Measurements from ENCODE around the gene RPP25. TPM values are rescaled to one million over a fixed set of nuclear protein-coding genes. Genes with fewer than 3 reads are reported as not detected.
A peak's percentile ranks its signal among the peaks of the same experiment; 100 is the strongest.

Gene RPP25
- total and polyA plus RNA-seq, 2 donors (not counting 1 experiment from before 2014, with no cell fraction given), result 0.92 to 3.1 TPM

GRCh38 chr15:74958320-74958907 is 1.8 kb upstream of the RPP25 start:
- ChIA-PET POLR2A (no interaction called here), CTCF (interaction anchor here (0.6 to 2.6 kb wide), 5 partner anchors 8 to 324 kb away, joined by 3 to 8 read pairs (median 3); partner anchors contain the start of gene PPCDC)
- Mint-ChIP-seq H3K27ac (no peak overlapping the region), H3K9me3 (ENCODE audit: insufficient read depth) (no peaks in the 10 kb centered on the region), H3K27me3 (peaks cover 56% of the 10 kb centered on the region), H3K4me1 (peaks cover 30% of the 10 kb centered on the region), H3K4me3 (peak overlapping the region; percentile 66)
- H3K4me1 ChIP-seq (ENCODE audit: control insufficient read depth in 2 of 2, insufficient read depth in 2 of 2, low read length in 2 of 2), result peaks cover 38 to 40% of the 10 kb centered on the region in 2 donors
- no peaks in the 10 kb centered on the region for H3K36me3 ChIP-seq (replicated peaks in 1 of 2; ENCODE audit: control extremely low read depth in 1 of 2, control insufficient read depth in 1 of 2, extremely low read depth in 1 of 2, insufficient read depth in 2 of 2, low read length in 1 of 2)
- no peaks in the 10 kb centered on the region for H3K79me2 ChIP-seq (ENCODE audit: control insufficient read depth, insufficient read depth, low read length)
- TF ChIP-seq EZH2 (IDR thresholded peaks at IDR 0.05; ENCODE audit: borderline replicate concordance, insufficient read depth, low read depth, low read length, poor library complexity, severe bottlenecking) (peak; percentile 55), CTCF (IDR thresholded peaks at IDR 0.05) (no peak)
- H4K20me1 ChIP-seq (ENCODE audit: control insufficient read depth, insufficient read depth, low read length, poor library complexity, severe bottlenecking), result peaks cover 20% of the 10 kb centered on the region
- DNase-seq (peak; percentile 50), ATAC-seq (ENCODE audit: low read depth) (no peak)
- H3K27me3 ChIP-seq (replicated peaks in 1 of 4; ENCODE audit: control extremely low read depth in 1 of 4, control insufficient read depth in 3 of 4, insufficient read depth in 4 of 4, low read length in 3 of 4), result peaks cover 0 to 62% (median 39%) of the 10 kb centered on the region in 4 experiments
- H3K27ac ChIP-seq (ENCODE audit: low read length in 2 of 2), result no peak overlapping the region
- H3K4me3 ChIP-seq (ENCODE audit: control extremely low read depth in 1 of 5, extremely low read depth in 1 of 5, insufficient read depth in 1 of 5, low read depth in 2 of 5, low read length in 4 of 5), result no peak overlapping the region
- no peak overlapping the region for H2AFZ ChIP-seq (ENCODE audit: insufficient read depth, low read depth, low read length, poor library complexity, severe bottlenecking)
- intact Hi-C loops (cut with micrococcal nuclease), result loop anchor here (5.0 kb wide), 1 partner anchor 586 kb away; no protein-coding TSS in a partner anchor
- WGBS (ENCODE audit: insufficient coverage), result 3% methylated on average over 22 of the region's 28 CpGs
- no peak overlapping the region for H3K9ac ChIP-seq (ENCODE audit: low read length)
- H3K4me2 ChIP-seq (replicated peaks; ENCODE audit: low read depth, low read length, poor library complexity, severe bottlenecking), result peak overlapping the region; percentile 60
- peaks cover 0 to 26% (median 0%) of the 10 kb centered on the region in 3 donors for H3K9me3 ChIP-seq (ENCODE audit: control extremely low read depth in 1 of 3, control insufficient read depth in 2 of 3, insufficient read depth in 1 of 3, low read length in 2 of 3)

- CTCF ChIA-PET, result interaction anchor here (0.9 to 2.6 kb wide), 6 partner anchors 30 to 326 kb away, joined by 3 to 11 read pairs (median 6); partner anchors contain the start of genes C15orf39 and PPCDC
- Histone ChIP-seq H3K79me2 (ENCODE audit: control insufficient read depth, insufficient read depth, low read length) (no peaks in the 10 kb centered on the region), H3K27me3 (replicated peaks in 1 of 4; ENCODE audit: control extremely low read depth in 1 of 4, control insufficient read depth in 3 of 4, insufficient read depth in 4 of 4, low read length in 3 of 4) (peaks cover 0 to 62% (median 38%) of the 10 kb centered on the region in 4 experiments), H3K9me3 (ENCODE audit: control extremely low read depth in 1 of 3, control insufficient read depth in 2 of 3, insufficient read depth in 1 of 3, low read length in 2 of 3) (peaks cover 0 to 26% (median 0%) of the 10 kb centered on the region in 3 donors), H3K4me1 (ENCODE audit: control insufficient read depth in 2 of 2, insufficient read depth in 2 of 2, low read length in 2 of 2) (peaks cover 38 to 40% of the 10 kb centered on the region in 2 donors), H2AFZ (ENCODE audit: insufficient read depth, low read depth, low read length, poor library complexity, severe bottlenecking) (peak overlapping the region; percentile 87), H3K4me3 (ENCODE audit: control extremely low read depth in 1 of 5, extremely low read depth in 1 of 5, insufficient read depth in 1 of 5, low read depth in 2 of 5, low read length in 4 of 5) (peak overlapping the region in 4 of 5 experiments; percentile 39 to 80 (median 56)), H3K36me3 (replicated peaks in 1 of 2; ENCODE audit: control extremely low read depth in 1 of 2, control insufficient read depth in 1 of 2, extremely low read depth in 1 of 2, insufficient read depth in 2 of 2, low read length in 1 of 2) (no peaks in the 10 kb centered on the region), H3K4me2 (replicated peaks; ENCODE audit: low read depth, low read length, poor library complexity, severe bottlenecking) (peak overlapping the region; percentile 99), H3K27ac (ENCODE audit: low read length in 2 of 2) (no peak overlapping the region), H3K9ac (ENCODE audit: low read length) (peak overlapping the region; percentile 73), H4K20me1 (ENCODE audit: control insufficient read depth, insufficient read depth, low read length, poor library complexity, severe bottlenecking) (peaks cover 20% of the 10 kb centered on the region)
- H3K27ac Mint-ChIP-seq, result no peak overlapping the region
- DNase-seq, result no peak
- no peak for TF ChIP-seq CTCF (IDR thresholded peaks at IDR 0.05)
- TF ChIP-seq EZH2 (IDR thresholded peaks at IDR 0.05; ENCODE audit: borderline replicate concordance, insufficient read depth, low read depth, low read length, poor library complexity, severe bottlenecking), result no peak
- intact Hi-C loops (cut with micrococcal nuclease), result loop anchor here (5.0 kb wide), 1 partner anchor 585 kb away; no protein-coding TSS in a partner anchor
- H3K27me3 Mint-ChIP-seq, result peaks cover 48% of the 10 kb centered on the region
- no peak for ATAC-seq (ENCODE audit: low read depth)
- POLR2A ChIA-PET, result interaction anchor here (1.1 kb wide), 1 partner anchor 19 kb away, joined by 7 read pairs; the partner anchor contains the start of gene COX5A
- H3K4me3 Mint-ChIP-seq, result peak overlapping the region; percentile 85
- peaks cover 30% of the 10 kb centered on the region for H3K4me1 Mint-ChIP-seq
- no peaks in the 10 kb centered on the region for H3K9me3 Mint-ChIP-seq (ENCODE audit: insufficient read depth)
- 12% methylated on average over 20 of the region's 28 CpGs for WGBS (ENCODE audit: insufficient coverage)
Measured at GRCh38 chr15:74957476-74958035, 984 bp upstream of the RPP25 start.
